NCI-H2171 (cell line): ENCODE measurements around the gene AP4E1.
A peak's percentile ranks its signal among the peaks of the same experiment; 100 is the strongest.
"Not testable (repeated sequence)": the region's sequence is repeated elsewhere in the genome, so short reads cannot be mapped to it uniquely, and the experiment has no call there.

Experiments used
- DNase-seq: peaks from one replicate; lab custom pipeline; 2025; lab: John Stamatoyannopoulos, UW

AP4E1 gene

GRCh38 chr15:51023499-51023898, 115.0 kb downstream of the AP4E1 start:
- DNase-seq, result peak; percentile 52

GRCh38 chr15:51024735-51025453, 116.4 kb downstream of the AP4E1 start:
- peak; percentile 89 for DNase-seq

- peak; percentile 48 for DNase-seq
These were observed 117.0 kb downstream of the AP4E1 start for GRCh38 chr15:51025454-51025846.

- DNase-seq, result no peak
These were observed 122.3 kb downstream of the AP4E1 start for GRCh38 chr15:51030649-51031316.

- not testable (repeated sequence) for DNase-seq
These were observed 129.0 kb downstream of the AP4E1 start for GRCh38 chr15:51037474-51037873.

GRCh38 chr15:51038162-51038973, 129.9 kb downstream of the AP4E1 start:
- no peak for DNase-seq

- no peak for DNase-seq
These were observed 130.5 kb downstream of the AP4E1 start for GRCh38 chr15:51038974-51039319.

GRCh38 chr15:51044037-51044727, 135.7 kb downstream of the AP4E1 start:
- no peak for DNase-seq

GRCh38 chr15:51046016-51046415, 137.5 kb downstream of the AP4E1 start:
- DNase-seq, result no peak

- DNase-seq, result no peak
These were observed 138.4 kb downstream of the AP4E1 start for GRCh38 chr15:51046799-51047449.

- no peak for DNase-seq
These were observed 139.8 kb downstream of the AP4E1 start for GRCh38 chr15:51048308-51048707.

- DNase-seq, result no peak
These were observed 140.6 kb downstream of the AP4E1 start for GRCh38 chr15:51049081-51049480.

GRCh38 chr15:51051776-51052175, 143.3 kb downstream of the AP4E1 start:
- peak; percentile 31 for DNase-seq

GRCh38 chr15:51053571-51053970, 145.1 kb downstream of the AP4E1 start:
- DNase-seq, result no peak

GRCh38 chr15:51054535-51054934, 146.1 kb downstream of the AP4E1 start:
- DNase-seq, result peak; percentile 51
